ENCODE results near the gene HDAC4. TPM values are rescaled to one million over a fixed set of nuclear protein-coding genes. Genes with fewer than 3 reads are reported as not detected.
"Not testable (repeated sequence)": the region's sequence is repeated elsewhere in the genome, so short reads cannot be mapped to it uniquely, and the experiment has no call there.

The HDAC4 gene
- 10 to 100 TPM in 3 of 6 experiments, 1 to 10 TPM in 3; 7.4 to 13.0 (median 9.5) TPM for total RNA-seq (2021; fragmentation: NEBNext Ultra II Directional; extraction: Animal tissue kit (Norgen Biotek cat#: 25700))
- long read RNA-seq, partial matches to known transcripts, result 1 of 5 reads
- long read RNA-seq, other reads (novel, unspliced or antisense), result 4 of 5 reads

DNA sequence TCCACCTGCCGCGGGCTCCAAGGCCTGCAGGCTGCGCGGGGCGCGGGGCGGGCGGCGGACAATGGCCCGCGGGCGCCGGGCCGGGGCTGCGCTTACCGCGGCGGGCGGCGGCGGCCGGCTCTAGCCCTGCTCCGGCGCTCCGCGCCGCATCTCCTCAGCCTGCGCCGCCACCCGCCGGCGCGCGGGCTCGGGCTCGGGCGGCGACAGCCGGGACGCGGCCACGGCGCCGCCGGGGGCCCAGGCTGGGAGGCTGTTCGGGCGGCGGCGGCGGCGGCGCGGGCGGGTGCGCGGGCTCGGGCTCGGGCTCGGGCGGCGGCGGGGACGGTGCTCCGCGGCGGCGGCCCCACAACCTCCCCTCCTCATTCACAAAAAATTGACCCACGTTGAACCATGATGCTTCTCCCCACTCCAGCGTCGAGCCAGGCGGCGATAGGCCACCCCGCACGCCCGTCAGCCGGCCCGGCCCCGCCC is at the start of gene HDAC4:
TSS of gene HDAC4 (minus strand) at position 425 of the 471 bp plus-strand sequence. CDS start 48,321 bp downstream, outside the sequence.
- peak within 1 kb of the TSS; percentile 92 for H3K4me3 Mint-ChIP-seq
- H3K27ac Mint-ChIP-seq, result peak within 1 kb of the TSS; percentile 99
- DNase-seq, result no peak
- peaks cover 12% of the 10 kb centered on the region for H3K36me3 Mint-ChIP-seq (ENCODE audit: low read depth)
- H3K27me3 Mint-ChIP-seq (ENCODE audit: insufficient read depth), result peaks cover 5% of the 10 kb centered on the region
- no peak for TF ChIP-seq CTCF (IDR thresholded peaks at IDR 0.05)
- H3K9me3 Mint-ChIP-seq, result peaks cover 6% of the 10 kb centered on the region
- H3K4me1 Mint-ChIP-seq (ENCODE audit: low read depth), result peaks cover 29% of the 10 kb centered on the region

DNA sequence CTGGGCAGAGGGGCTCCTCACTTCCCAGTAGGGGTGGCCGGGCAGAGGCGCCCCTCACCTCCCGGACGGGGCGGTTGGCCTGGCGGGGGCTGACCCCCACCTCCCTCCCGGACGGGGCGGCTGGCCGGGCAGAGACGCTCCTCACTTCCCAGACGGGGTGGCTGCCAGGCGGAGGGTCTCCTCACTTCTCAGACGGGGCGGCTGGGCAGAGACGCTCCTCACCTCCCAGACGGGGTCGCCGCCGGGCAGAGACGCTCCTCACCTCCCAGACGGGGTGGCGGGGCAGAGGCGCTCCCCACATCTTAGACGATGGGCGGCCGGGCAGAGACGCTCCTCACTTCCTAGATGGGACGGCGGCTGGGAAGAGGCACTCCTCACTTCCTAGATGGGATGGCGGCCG is 48.6 kb upstream of the HDAC4 start:
- not testable (repeated sequence) for H3K4me3 Mint-ChIP-seq; H3K27me3 Mint-ChIP-seq (ENCODE audit: insufficient read depth); H3K27ac Mint-ChIP-seq; H3K36me3 Mint-ChIP-seq (ENCODE audit: low read depth); H3K9me3 Mint-ChIP-seq; DNase-seq
- H3K4me1 Mint-ChIP-seq (ENCODE audit: low read depth), result peaks cover 15% of the 10 kb centered on the region

GRCh38 chr2:239445771-239446524 is 45.1 kb upstream of the HDAC4 start:
- DNase-seq, result no peak
- Mint-ChIP-seq H3K27me3 (ENCODE audit: insufficient read depth) (peaks cover 21% of the 10 kb centered on the region), H3K36me3 (ENCODE audit: low read depth) (no peaks in the 10 kb centered on the region), H3K9me3 (no peaks in the 10 kb centered on the region; the same call in 1 of the 2 replicates), H3K4me1 (ENCODE audit: low read depth) (peaks cover 22% of the 10 kb centered on the region), H3K27ac (no peak overlapping the region), H3K4me3 (no peak overlapping the region)
- no peak for TF ChIP-seq CTCF (IDR thresholded peaks at IDR 0.05)

DNA sequence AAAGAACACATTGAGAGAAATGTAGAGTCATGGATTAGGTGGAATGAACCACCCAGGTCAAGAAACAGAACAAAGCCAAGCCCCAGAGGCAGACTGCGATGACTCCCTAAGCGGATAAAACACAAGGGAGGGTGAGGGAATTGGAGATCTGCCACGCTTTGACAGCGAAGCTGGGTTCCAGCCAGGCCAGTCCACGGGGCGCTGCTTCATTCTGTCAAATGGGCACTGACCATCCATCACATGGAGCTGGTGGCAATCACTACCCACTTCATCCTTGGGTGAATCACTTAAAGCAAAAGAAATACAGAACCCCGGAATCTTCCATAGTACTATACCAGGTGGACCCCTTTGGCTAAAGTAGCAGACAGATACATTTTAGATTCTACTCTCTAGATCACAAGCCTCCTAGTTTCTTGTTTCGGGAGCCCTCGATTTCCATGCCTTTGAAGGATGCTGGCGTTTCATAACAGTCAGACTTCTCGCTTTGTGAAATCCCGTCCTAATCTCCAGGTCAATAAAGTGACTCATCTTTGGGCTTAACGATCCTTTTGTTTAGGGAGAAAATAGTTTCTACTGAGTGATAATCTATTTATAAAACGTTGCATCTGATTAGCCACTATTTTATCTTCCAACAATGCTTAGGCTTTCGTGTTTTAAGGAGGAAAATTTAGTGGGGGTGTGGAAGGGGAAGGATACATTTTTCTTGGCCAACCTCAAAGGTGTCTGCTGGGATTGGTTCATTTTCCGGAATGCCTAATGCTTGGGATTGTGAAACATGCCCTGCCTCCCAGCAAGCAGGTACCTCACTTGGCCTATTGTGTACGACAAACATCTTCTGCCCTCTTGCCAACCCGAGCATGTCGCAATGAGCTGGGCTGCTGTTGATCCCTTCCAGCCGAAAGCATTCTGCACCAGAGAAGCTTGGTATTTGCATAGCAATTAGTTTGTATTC is 44.1 kb upstream of the HDAC4 start:
- DNase-seq, result peak; percentile 8
- Mint-ChIP-seq H3K27ac (no peak overlapping the region), H3K4me3 (0 out of 2 replicates have a peak overlapping the region, but pooled peaks have one; percentile 6), H3K9me3 (no peaks in the 10 kb centered on the region; the same call in 1 of the 2 replicates), H3K4me1 (ENCODE audit: low read depth) (peaks cover 22% of the 10 kb centered on the region), H3K27me3 (ENCODE audit: insufficient read depth) (peaks cover 30% of the 10 kb centered on the region), H3K36me3 (ENCODE audit: low read depth) (no peaks in the 10 kb centered on the region)
- no peak for TF ChIP-seq CTCF (IDR thresholded peaks at IDR 0.05)

- no peaks in the 10 kb centered on the region; the same call in 1 of the 2 replicates for H3K9me3 Mint-ChIP-seq
- peaks cover 38% of the 10 kb centered on the region for H3K27me3 Mint-ChIP-seq (ENCODE audit: insufficient read depth)
- H3K4me1 Mint-ChIP-seq (ENCODE audit: low read depth), result peaks cover 27% of the 10 kb centered on the region
- no peak for TF ChIP-seq CTCF (IDR thresholded peaks at IDR 0.05)
- no peak overlapping the region for H3K27ac Mint-ChIP-seq
- no peak overlapping the region for H3K4me3 Mint-ChIP-seq
- no peaks in the 10 kb centered on the region for H3K36me3 Mint-ChIP-seq (ENCODE audit: low read depth)
- peak; percentile 26 for DNase-seq
These were observed 43.1 kb upstream of the HDAC4 start for GRCh38 chr2:239443666-239444567.
